Measurements from ENCODE around the gene ABCB9. TPM values are rescaled to one million over a fixed set of nuclear protein-coding genes. Genes with fewer than 3 reads are reported as not detected.

The ABCB9 gene
- total and polyA plus RNA-seq, 2 experiments from 2014 or later, result 1.2 to 7.0 TPM

GRCh38 chr12:122992386-122992785 is 26.1 kb upstream of the ABCB9 start:
- no peaks in the 10 kb centered on the region for H3K4me1 ChIP-seq (ENCODE audit: insufficient read depth)
- no peak overlapping the region for H3K27ac ChIP-seq (ENCODE audit: low read depth)
- H3K4me3 Mint-ChIP-seq, result no peak overlapping the region; the same call in 2 of the 3 replicates
- ATAC-seq (peak; percentile 13; the same call in 2 of the 3 replicates), DNase-seq (ENCODE audit: low spot score) (no peak)
- no peaks in the 10 kb centered on the region for H3K4me1 Mint-ChIP-seq
- H3K27ac Mint-ChIP-seq, result no peak overlapping the region
- H3K9me2 ChIP-seq (ENCODE audit: insufficient read depth), result no peaks in the 10 kb centered on the region
- H3K36me3 Mint-ChIP-seq (ENCODE audit: low read depth), result no peaks in the 10 kb centered on the region
- no peaks in the 10 kb centered on the region for H3K27me3 ChIP-seq (ENCODE audit: insufficient read depth)
- H3K4me3 ChIP-seq, result no peak overlapping the region
- peaks cover 3% of the 10 kb centered on the region for H3K27me3 Mint-ChIP-seq (ENCODE audit: insufficient read depth, low read depth, poor library complexity)
- no peaks in the 10 kb centered on the region for H3K9me3 Mint-ChIP-seq
- TF ChIP-seq EZH2phosphoT487 (IDR thresholded peaks at IDR 0.05; ENCODE audit: unreplicated experiment), result no peak
- TF ChIP-seq EZH2 (IDR thresholded peaks at IDR 0.05; ENCODE audit: low read depth, unreplicated experiment), result no peak
- TF ChIP-seq ZNF114 (CRISPR knock-in tag; IDR thresholded peaks at IDR 0.05), result no peak
- TF ChIP-seq NANOG (IDR thresholded peaks at IDR 0.05; ENCODE audit: borderline replicate concordance), result no peak
- no peak for TF ChIP-seq ETS1 (IDR thresholded peaks at IDR 0.05)
- TF ChIP-seq, protein P1, sequence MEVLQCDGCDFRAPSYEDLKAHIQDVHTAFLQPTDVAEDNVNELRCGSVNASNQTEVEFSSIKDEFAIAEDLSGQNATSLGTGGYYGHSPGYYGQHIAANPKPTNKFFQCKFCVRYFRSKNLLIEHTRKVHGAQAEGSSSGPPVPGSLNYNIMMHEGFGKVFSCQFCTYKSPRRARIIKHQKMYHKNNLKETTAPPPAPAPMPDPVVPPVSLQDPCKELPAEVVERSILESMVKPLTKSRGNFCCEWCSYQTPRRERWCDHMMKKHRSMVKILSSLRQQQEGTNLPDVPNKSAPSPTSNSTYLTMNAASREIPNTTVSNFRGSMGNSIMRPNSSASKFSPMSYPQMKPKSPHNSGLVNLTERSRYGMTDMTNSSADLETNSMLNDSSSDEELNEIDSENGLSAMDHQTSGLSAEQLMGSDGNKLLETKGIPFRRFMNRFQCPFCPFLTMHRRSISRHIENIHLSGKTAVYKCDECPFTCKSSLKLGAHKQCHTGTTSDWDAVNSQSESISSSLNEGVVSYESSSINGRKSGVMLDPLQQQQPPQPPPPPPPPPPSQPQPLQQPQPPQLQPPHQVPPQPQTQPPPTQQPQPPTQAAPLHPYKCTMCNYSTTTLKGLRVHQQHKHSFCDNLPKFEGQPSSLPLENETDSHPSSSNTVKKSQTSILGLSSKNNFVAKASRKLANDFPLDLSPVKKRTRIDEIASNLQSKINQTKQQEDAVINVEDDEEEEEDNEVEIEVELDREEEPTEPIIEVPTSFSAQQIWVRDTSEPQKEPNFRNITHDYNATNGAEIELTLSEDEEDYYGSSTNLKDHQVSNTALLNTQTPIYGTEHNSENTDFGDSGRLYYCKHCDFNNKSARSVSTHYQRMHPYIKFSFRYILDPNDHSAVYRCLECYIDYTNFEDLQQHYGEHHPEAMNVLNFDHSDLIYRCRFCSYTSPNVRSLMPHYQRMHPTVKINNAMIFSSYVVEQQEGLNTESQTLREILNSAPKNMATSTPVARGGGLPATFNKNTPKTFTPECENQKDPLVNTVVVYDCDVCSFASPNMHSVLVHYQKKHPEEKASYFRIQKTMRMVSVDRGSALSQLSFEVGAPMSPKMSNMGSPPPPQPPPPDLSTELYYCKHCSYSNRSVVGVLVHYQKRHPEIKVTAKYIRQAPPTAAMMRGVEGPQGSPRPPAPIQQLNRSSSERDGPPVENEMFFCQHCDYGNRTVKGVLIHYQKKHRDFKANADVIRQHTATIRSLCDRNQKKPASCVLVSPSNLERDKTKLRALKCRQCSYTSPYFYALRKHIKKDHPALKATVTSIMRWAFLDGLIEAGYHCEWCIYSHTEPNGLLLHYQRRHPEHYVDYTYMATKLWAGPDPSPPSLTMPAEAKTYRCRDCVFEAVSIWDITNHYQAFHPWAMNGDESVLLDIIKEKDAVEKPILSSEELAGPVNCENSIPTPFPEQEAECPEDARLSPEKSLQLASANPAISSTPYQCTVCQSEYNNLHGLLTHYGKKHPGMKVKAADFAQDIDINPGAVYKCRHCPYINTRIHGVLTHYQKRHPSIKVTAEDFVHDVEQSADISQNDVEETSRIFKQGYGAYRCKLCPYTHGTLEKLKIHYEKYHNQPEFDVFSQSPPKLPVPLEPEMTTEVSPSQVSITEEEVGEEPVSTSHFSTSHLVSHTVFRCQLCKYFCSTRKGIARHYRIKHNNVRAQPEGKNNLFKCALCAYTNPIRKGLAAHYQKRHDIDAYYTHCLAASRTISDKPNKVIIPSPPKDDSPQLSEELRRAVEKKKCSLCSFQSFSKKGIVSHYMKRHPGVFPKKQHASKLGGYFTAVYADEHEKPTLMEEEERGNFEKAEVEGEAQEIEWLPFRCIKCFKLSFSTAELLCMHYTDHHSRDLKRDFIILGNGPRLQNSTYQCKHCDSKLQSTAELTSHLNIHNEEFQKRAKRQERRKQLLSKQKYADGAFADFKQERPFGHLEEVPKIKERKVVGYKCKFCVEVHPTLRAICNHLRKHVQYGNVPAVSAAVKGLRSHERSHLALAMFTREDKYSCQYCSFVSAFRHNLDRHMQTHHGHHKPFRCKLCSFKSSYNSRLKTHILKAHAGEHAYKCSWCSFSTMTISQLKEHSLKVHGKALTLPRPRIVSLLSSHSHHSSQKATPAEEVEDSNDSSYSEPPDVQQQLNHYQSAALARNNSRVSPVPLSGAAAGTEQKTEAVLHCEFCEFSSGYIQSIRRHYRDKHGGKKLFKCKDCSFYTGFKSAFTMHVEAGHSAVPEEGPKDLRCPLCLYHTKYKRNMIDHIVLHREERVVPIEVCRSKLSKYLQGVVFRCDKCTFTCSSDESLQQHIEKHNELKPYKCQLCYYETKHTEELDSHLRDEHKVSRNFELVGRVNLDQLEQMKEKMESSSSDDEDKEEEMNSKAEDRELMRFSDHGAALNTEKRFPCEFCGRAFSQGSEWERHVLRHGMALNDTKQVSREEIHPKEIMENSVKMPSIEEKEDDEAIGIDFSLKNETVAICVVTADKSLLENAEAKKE (CRISPR knock-in tag; IDR thresholded peaks at IDR 0.05), result no peak
- TF ChIP-seq JUNB (IDR thresholded peaks at IDR 0.05; ENCODE audit: unreplicated experiment), result no peak
- TF ChIP-seq, protein P2, sequence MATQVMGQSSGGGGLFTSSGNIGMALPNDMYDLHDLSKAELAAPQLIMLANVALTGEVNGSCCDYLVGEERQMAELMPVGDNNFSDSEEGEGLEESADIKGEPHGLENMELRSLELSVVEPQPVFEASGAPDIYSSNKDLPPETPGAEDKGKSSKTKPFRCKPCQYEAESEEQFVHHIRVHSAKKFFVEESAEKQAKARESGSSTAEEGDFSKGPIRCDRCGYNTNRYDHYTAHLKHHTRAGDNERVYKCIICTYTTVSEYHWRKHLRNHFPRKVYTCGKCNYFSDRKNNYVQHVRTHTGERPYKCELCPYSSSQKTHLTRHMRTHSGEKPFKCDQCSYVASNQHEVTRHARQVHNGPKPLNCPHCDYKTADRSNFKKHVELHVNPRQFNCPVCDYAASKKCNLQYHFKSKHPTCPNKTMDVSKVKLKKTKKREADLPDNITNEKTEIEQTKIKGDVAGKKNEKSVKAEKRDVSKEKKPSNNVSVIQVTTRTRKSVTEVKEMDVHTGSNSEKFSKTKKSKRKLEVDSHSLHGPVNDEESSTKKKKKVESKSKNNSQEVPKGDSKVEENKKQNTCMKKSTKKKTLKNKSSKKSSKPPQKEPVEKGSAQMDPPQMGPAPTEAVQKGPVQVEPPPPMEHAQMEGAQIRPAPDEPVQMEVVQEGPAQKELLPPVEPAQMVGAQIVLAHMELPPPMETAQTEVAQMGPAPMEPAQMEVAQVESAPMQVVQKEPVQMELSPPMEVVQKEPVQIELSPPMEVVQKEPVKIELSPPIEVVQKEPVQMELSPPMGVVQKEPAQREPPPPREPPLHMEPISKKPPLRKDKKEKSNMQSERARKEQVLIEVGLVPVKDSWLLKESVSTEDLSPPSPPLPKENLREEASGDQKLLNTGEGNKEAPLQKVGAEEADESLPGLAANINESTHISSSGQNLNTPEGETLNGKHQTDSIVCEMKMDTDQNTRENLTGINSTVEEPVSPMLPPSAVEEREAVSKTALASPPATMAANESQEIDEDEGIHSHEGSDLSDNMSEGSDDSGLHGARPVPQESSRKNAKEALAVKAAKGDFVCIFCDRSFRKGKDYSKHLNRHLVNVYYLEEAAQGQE (IDR thresholded peaks at IDR 0.05; ENCODE audit: unreplicated experiment), result no peak
- no peak for TF ChIP-seq CREB1 (CRISPR knock-in tag; IDR thresholded peaks at IDR 0.05; ENCODE audit: low read depth)
- no peak for TF ChIP-seq POLR2AphosphoS5 (IDR thresholded peaks at IDR 0.05; ENCODE audit: low read depth)
- TF ChIP-seq ZNF331 (CRISPR knock-in tag; IDR thresholded peaks at IDR 0.05; ENCODE audit: low read depth), result no peak
- no peaks in the 10 kb centered on the region for H3K79me2 ChIP-seq (replicated peaks; ENCODE audit: insufficient read depth)
- H4K20me1 ChIP-seq (replicated peaks; ENCODE audit: insufficient read depth), result no peaks in the 10 kb centered on the region
- no peak overlapping the region for H3K4me2 ChIP-seq
- H3K36me3 ChIP-seq (ENCODE audit: insufficient read depth), result no peaks in the 10 kb centered on the region
- H3F3A ChIP-seq (replicated peaks; ENCODE audit: low read depth), result no peaks in the 10 kb centered on the region
- no peak overlapping the region for H2AFZ ChIP-seq
